DOHH2 (cell line): Measurements from ENCODE around the gene PDE6D.

Experiments
- H3F3A ChIP-seq: fragments of 200-600 bp; sonication (generic), shearing (Covaris generic); 2 replicates; pipeline ENCODE4 v1.6.0; 2016; ENCODE audit warnings: antibody characterized with exemption, mild to moderate bottlenecking; ENCODE audit not compliant: control insufficient read depth, insufficient read depth
- H3K27ac ChIP-seq: fragments of 200-600 bp; sonication (generic); 2 replicates; pipeline ENCODE4 v1.5.1; 2014; ENCODE audit warnings: low read depth, mild to moderate bottlenecking, low read length, moderate library complexity
- H3K27me3 ChIP-seq: fragments of 200-600 bp; sonication (generic); 2 replicates; pipeline ENCODE4 v1.6.1; 2014; ENCODE audit warnings: mild to moderate bottlenecking, low read length, mixed read lengths; ENCODE audit not compliant: control insufficient read depth
- H3K36me3 ChIP-seq: fragments of 200-600 bp; sonication (generic); 2 replicates; pipeline ENCODE4 v1.6.1; 2014; ENCODE audit warnings: mild to moderate bottlenecking, low read length, moderate library complexity, mixed read lengths; ENCODE audit not compliant: control insufficient read depth
- H3K4me1 ChIP-seq: fragments of 200-600 bp; sonication (generic); 2 replicates; pipeline ENCODE4 v1.6.1; 2014; ENCODE audit warnings: mild to moderate bottlenecking, low read length, mixed read lengths; ENCODE audit not compliant: control insufficient read depth
- H3K4me2 ChIP-seq: fragments of 200-600 bp; sonication (generic); 2 replicates; pipeline ENCODE4 v1.6.0; 2014; ENCODE audit warnings: mild to moderate bottlenecking, low read length, moderate library complexity
- H3K4me3 ChIP-seq: fragments of 200-600 bp; sonication (generic); 2 replicates; pipeline ENCODE4 v1.5.1; 2014; ENCODE audit warnings: mild to moderate bottlenecking, low read length, mixed read lengths
- H3K79me2 ChIP-seq: fragments of 200-600 bp; sonication (generic); 2 replicates; pipeline ENCODE4 v1.6.1; 2014; ENCODE audit warnings: mild to moderate bottlenecking, low read length, mixed read lengths; ENCODE audit not compliant: control insufficient read depth
- H3K9me2 ChIP-seq: fragments of 200-600 bp; sonication (generic); replicated peaks from 2 replicates; pipeline ENCODE4 v1.6.1; 2014; ENCODE audit warnings: mild to moderate bottlenecking, low read length, mixed read lengths; ENCODE audit not compliant: control insufficient read depth
- H3K9me3 ChIP-seq: fragments of 200-600 bp; sonication (generic); 2 replicates; pipeline ENCODE4 v1.6.1; 2014; ENCODE audit warnings: antibody characterized with exemption, low read length, mixed read lengths; ENCODE audit not compliant: control insufficient read depth, insufficient read depth
- H4K20me1 ChIP-seq: fragments of 200-600 bp; sonication (generic); 2 replicates; pipeline ENCODE4 v1.6.0; 2014; ENCODE audit warnings: low read depth, mild to moderate bottlenecking, antibody characterized with exemption, low read length, moderate library complexity; ENCODE audit not compliant: control insufficient read depth, insufficient read depth
- CTCF ChIP-seq: fragments of 200-600 bp; sonication (generic); IDR thresholded peaks from one replicate; pipeline ENCODE4 v1.5.1; 2014; ENCODE audit warnings: antibody characterized with exemption, mild to moderate bottlenecking, low read depth, low read length; ENCODE audit not compliant: poor library complexity, severe bottlenecking
- EZH2phosphoT487 ChIP-seq: fragments of 200-600 bp; sonication (generic); IDR thresholded peaks from 2 replicates; pipeline ENCODE4 v1.6.1; 2017; ENCODE audit warnings: borderline replicate concordance, mild to moderate bottlenecking, antibody characterized with exemption, low read length, moderate library complexity, mixed read lengths

PDE6D gene

GRCh38 chr2:231769170-231770136 is 11.6 kb downstream of the PDE6D start:
- no peak overlapping the region for H3K4me3 ChIP-seq
- H3K36me3 ChIP-seq, result no peaks in the 10 kb centered on the region
- no peak for TF ChIP-seq EZH2phosphoT487
- TF ChIP-seq CTCF, result no peak
- H3K4me2 ChIP-seq, result no peak overlapping the region
- H3K27me3 ChIP-seq, result no peaks in the 10 kb centered on the region
- no peaks in the 10 kb centered on the region for H3F3A ChIP-seq
- H3K9me2 ChIP-seq, result no peaks in the 10 kb centered on the region
- H4K20me1 ChIP-seq, result peaks cover 6% of the 10 kb centered on the region; the same call in 1 of the 2 replicates
- H3K79me2 ChIP-seq, result peaks cover 9% of the 10 kb centered on the region
- H3K4me1 ChIP-seq, result peaks cover 16% of the 10 kb centered on the region
- no peaks in the 10 kb centered on the region for H3K9me3 ChIP-seq
- H3K27ac ChIP-seq, result no peak overlapping the region

GRCh38 chr2:231765496-231765929 is 15.6 kb downstream of the PDE6D start:
- no peaks in the 10 kb centered on the region for H3K9me2 ChIP-seq
- TF ChIP-seq EZH2phosphoT487 (no peak), CTCF (no peak)
- no peak overlapping the region for H3K4me2 ChIP-seq
- no peak overlapping the region for H3K27ac ChIP-seq
- no peaks in the 10 kb centered on the region for H3K9me3 ChIP-seq
- H3K4me1 ChIP-seq, result peaks cover 7% of the 10 kb centered on the region
- H3K27me3 ChIP-seq, result no peaks in the 10 kb centered on the region
- H4K20me1 ChIP-seq, result peaks cover 6% of the 10 kb centered on the region; the same call in 1 of the 2 replicates
- no peak overlapping the region for H3K4me3 ChIP-seq
- H3F3A ChIP-seq, result no peaks in the 10 kb centered on the region
- peaks cover 7% of the 10 kb centered on the region for H3K79me2 ChIP-seq
- no peaks in the 10 kb centered on the region for H3K36me3 ChIP-seq

GRCh38 chr2:231764760-231765159 is 16.3 kb downstream of the PDE6D start:
- H3K4me1 ChIP-seq, result peaks cover 7% of the 10 kb centered on the region
- H4K20me1 ChIP-seq, result peaks cover 6% of the 10 kb centered on the region; the same call in 1 of the 2 replicates
- H3K4me2 ChIP-seq, result no peak overlapping the region
- no peaks in the 10 kb centered on the region for H3K9me3 ChIP-seq
- no peaks in the 10 kb centered on the region for H3K27me3 ChIP-seq
- TF ChIP-seq CTCF (no peak), EZH2phosphoT487 (no peak)
- no peaks in the 10 kb centered on the region for H3K9me2 ChIP-seq
- no peak overlapping the region for H3K27ac ChIP-seq
- H3F3A ChIP-seq, result no peaks in the 10 kb centered on the region
- peaks cover 5% of the 10 kb centered on the region for H3K79me2 ChIP-seq
- H3K4me3 ChIP-seq, result no peak overlapping the region
- no peaks in the 10 kb centered on the region for H3K36me3 ChIP-seq
